Transverse colon (tissue), 4 donors: ENCODE results near the gene NEU1. TPM values are rescaled to one million over a fixed set of nuclear protein-coding genes. Genes with fewer than 3 reads are reported as not detected.
"Not testable (repeated sequence)": the region's sequence is repeated elsewhere in the genome, so short reads cannot be mapped to it uniquely, and the experiment has no call there.

Experiments used
- DNase-seq: peaks from one replicate; pipeline ENCODE4 v3.0.0-alpha.2; 2019
- H3K27ac ChIP-seq, 4 donors: fragments of 200-600 bp; sonication (generic); 2 replicates each; pipeline ENCODE4 v1.5.1; 2016 to 2018; ENCODE audit warnings: inconsistent platforms in 4 of 4
- H3K27me3 ChIP-seq: fragments of 200-600 bp; sonication (generic); 2 replicates; pipeline ENCODE4 v1.5.1; 2017; ENCODE audit warnings: inconsistent platforms
- H3K36me3 ChIP-seq, 4 donors: fragments of 200-600 bp; sonication (generic); 2 replicates each; pipeline ENCODE4 v1.5.1; 2017 to 2019; ENCODE audit warnings: inconsistent platforms in 4 of 4
- H3K4me1 ChIP-seq, 4 donors: fragments of 200-600 bp; sonication (generic); 2 replicates each; pipeline ENCODE4 v1.5.1; 2017 to 2020; ENCODE audit warnings: inconsistent platforms in 4 of 4
- H3K4me3 ChIP-seq, 4 donors: fragments of 200-600 bp; sonication (generic); 1 replicate in 1 of 4; 2 replicates in 3 of 4; pipeline versions ENCODE4 v1.5.1 to v1.6.1; 2017 to 2019; ENCODE audit warnings: inconsistent platforms in 4 of 4
- H3K9me3 ChIP-seq, 2 donors: fragments of 200-600 bp; sonication (generic); 2 replicates each; pipeline ENCODE4 v1.5.1; 2017 to 2019; ENCODE audit warnings: inconsistent platforms in 2 of 2
- CTCF ChIP-seq, 5 experiments: fragments of 200-600 bp in 3 of 5; fragments of 450-650 bp in 2 of 5; sonication (generic) in 3 of 5; IDR thresholded peaks; 1 replicate in 2 of 5; 2 replicates in 3 of 5; pipeline ENCODE4 v1.5.1; 2016 to 2017; ENCODE audit warnings: antibody characterized with exemption in 5 of 5, inconsistent platforms in 3 of 5, mild to moderate bottlenecking in 2 of 5, moderate library complexity in 1 of 5
- EP300 ChIP-seq: sonication (generic); formaldehyde crosslinking; IDR thresholded peaks from one replicate; pipeline ENCODE4 v1.6.1; 2017; ENCODE audit warnings: antibody characterized with exemption, low read depth
- POLR2A ChIP-seq: fragments of 450-650 bp; IDR thresholded peaks from one replicate; pipeline ENCODE4 v1.6.1; 2016; ENCODE audit warnings: antibody characterized with exemption, mild to moderate bottlenecking, moderate library complexity
- POLR2AphosphoS5 ChIP-seq, 3 donors: sonication (generic); formaldehyde crosslinking; IDR thresholded peaks; one replicate each; pipeline ENCODE4 v1.6.1; 2016; ENCODE audit warnings: antibody characterized with exemption in 3 of 3
- WGBS, 2 donors: methylation state at CpG; one replicate each; pipeline ENCODE4 v1.1.5; 2018; ENCODE audit warnings: low coverage in 1 of 2; 5-methylcytosine and 5-hydroxymethylcytosine counted together
- in situ Hi-C, 4 donors: fragments of 200-750 bp; cut with MboI; loops; one replicate each; pipeline versions ENCODE4 v1.15.0 to v1.15.1; 2017; ENCODE audit warnings: low sequenced_read_pairs in 3 of 4, low pct_ligation_motif_present in 1 of 4, low pct_unique_long_range_greater_than_20kb in 1 of 4
- intact Hi-C: fragments of 100-400 bp; cut with DNase I; formaldehyde crosslinking; loops from one replicate; pipeline ENCODE4 v1.15.1; 2023; ENCODE audit warnings: low total_unique reads
- total RNA-seq, 4 donors: library from RNA; depleted of rRNA; stranded (reverse); fragments of >200 nt; gene quantifications; one replicate each; pipeline ENCODE4 v1.1.0, GENCODE V29; 2016

The NEU1 gene
- total RNA-seq, 4 donors from 2014 or later = 21.1 to 88.7 (median 65.4) TPM

- intact Hi-C loops = loop anchor here (5.0 kb wide), 1 partner anchor 1188 kb away; no protein-coding TSS in a partner anchor
- H3K27ac ChIP-seq = no peak overlapping the region
- TF ChIP-seq EP300 (no peak), POLR2AphosphoS5 (IDR thresholded peaks at IDR 0.05) (no peak), CTCF (IDR thresholded peaks at IDR 0.05) (no peak), POLR2A (no peak)
- no peaks in the 10 kb centered on the region for H3K27me3 ChIP-seq
- in situ Hi-C loops = no loop called here
- H3K36me3 ChIP-seq = peaks cover 0 to 8% (median under 1%) of the 10 kb centered on the region in 4 donors
- no peak overlapping the region for H3K4me3 ChIP-seq
- H3K9me3 ChIP-seq = no peaks in the 10 kb centered on the region
- H3K4me1 ChIP-seq = peaks cover 7 to 22% (median 10%) of the 10 kb centered on the region in 4 donors
- no peak for DNase-seq
- 88 to 100% methylated on average over 6 to 8 of the region's 8 CpGs for WGBS, 2 donors
Observed at GRCh38 chr6:31864818-31865204, 2.2 kb upstream of the NEU1 start.

GRCh38 chr6:31864123-31864562, 1.5 kb upstream of the NEU1 start:
- intact Hi-C loops = loop anchor here (5.0 kb wide), 1 partner anchor 1187 kb away; no protein-coding TSS in a partner anchor
- Histone ChIP-seq H3K4me3 (peak overlapping the region; percentile 8 to 50 (median 21)), H3K36me3 (peaks cover 0 to 15% (median 4%) of the 10 kb centered on the region in 4 donors)

GRCh38 chr6:31861919-31862343, 690 bp downstream of the NEU1 start:
- intact Hi-C loops (loop anchor here (5.0 kb wide), 1 partner anchor 1185 kb away; no protein-coding TSS in a partner anchor), in situ Hi-C loops (no loop called here)
- H3K4me1 ChIP-seq = peaks cover 7 to 22% (median 10%) of the 10 kb centered on the region in 4 donors
- no peaks in the 10 kb centered on the region for H3K27me3 ChIP-seq
- TF ChIP-seq CTCF (IDR thresholded peaks at IDR 0.05) (no peak), POLR2AphosphoS5 (IDR thresholded peaks at IDR 0.05) (no peak), POLR2A (no peak), EP300 (no peak)
- no peaks in the 10 kb centered on the region for H3K9me3 ChIP-seq
- no peak for DNase-seq
- 56 to 80% methylated on average over 1 to 17 of the region's 17 CpGs for WGBS, 2 donors
- H3K27ac ChIP-seq = peak overlapping the region; percentile 84 to 94 (median 88)
- H3K36me3 ChIP-seq = peaks cover 0 to 19% (median 7%) of the 10 kb centered on the region in 4 donors
- peak overlapping the region; percentile 56 to 88 (median 66) for H3K4me3 ChIP-seq

More at GRCh38 chr6:31864123-31864562, 1.5 kb upstream of the NEU1 start:
- peaks cover 7 to 22% (median 10%) of the 10 kb centered on the region in 4 donors for H3K4me1 ChIP-seq
- WGBS, 2 donors = 21 to 50% methylated on average over 2 to 16 of the region's 16 CpGs
- in situ Hi-C loops, H3K27me3 ChIP-seq, H3K9me3 ChIP-seq, DNase-seq: not testable (repeated sequence)
- peak overlapping the region; percentile 84 to 94 (median 86) for H3K27ac ChIP-seq

- intact Hi-C loops (loop anchor here (5.0 kb wide), 1 partner anchor 1184 kb away; no protein-coding TSS in a partner anchor), in situ Hi-C loops (no loop called here)
- H3K27me3 ChIP-seq = no peaks in the 10 kb centered on the region
- 80 to 92% methylated on average over 2 to 7 of the region's 7 CpGs for WGBS, 2 donors
- no peaks in the 10 kb centered on the region for H3K9me3 ChIP-seq
- H3K36me3 ChIP-seq = peaks cover 0 to 15% (median 7%) of the 10 kb centered on the region in 4 donors
- TF ChIP-seq POLR2AphosphoS5 (IDR thresholded peaks at IDR 0.05) = no peak
- no peak for TF ChIP-seq CTCF (IDR thresholded peaks at IDR 0.05)
- TF ChIP-seq EP300 = no peak
- TF ChIP-seq POLR2A = no peak
- DNase-seq = no peak
- H3K4me3 ChIP-seq = no peak overlapping the region
- no peak overlapping the region for H3K27ac ChIP-seq
- H3K4me1 ChIP-seq = peaks cover 7 to 22% (median 10%) of the 10 kb centered on the region in 4 donors
Observed at GRCh38 chr6:31861150-31861549, 1.5 kb downstream of the NEU1 start.
